ENCODE measurements around the gene TFEB.

TFEB gene

GRCh38 chr6:41679696-41680095, 55.7 kb downstream of the TFEB start:
- DNase-seq (ENCODE audit: low read depth, low spot score): no peak
- TF ChIP-seq, protein P1, sequence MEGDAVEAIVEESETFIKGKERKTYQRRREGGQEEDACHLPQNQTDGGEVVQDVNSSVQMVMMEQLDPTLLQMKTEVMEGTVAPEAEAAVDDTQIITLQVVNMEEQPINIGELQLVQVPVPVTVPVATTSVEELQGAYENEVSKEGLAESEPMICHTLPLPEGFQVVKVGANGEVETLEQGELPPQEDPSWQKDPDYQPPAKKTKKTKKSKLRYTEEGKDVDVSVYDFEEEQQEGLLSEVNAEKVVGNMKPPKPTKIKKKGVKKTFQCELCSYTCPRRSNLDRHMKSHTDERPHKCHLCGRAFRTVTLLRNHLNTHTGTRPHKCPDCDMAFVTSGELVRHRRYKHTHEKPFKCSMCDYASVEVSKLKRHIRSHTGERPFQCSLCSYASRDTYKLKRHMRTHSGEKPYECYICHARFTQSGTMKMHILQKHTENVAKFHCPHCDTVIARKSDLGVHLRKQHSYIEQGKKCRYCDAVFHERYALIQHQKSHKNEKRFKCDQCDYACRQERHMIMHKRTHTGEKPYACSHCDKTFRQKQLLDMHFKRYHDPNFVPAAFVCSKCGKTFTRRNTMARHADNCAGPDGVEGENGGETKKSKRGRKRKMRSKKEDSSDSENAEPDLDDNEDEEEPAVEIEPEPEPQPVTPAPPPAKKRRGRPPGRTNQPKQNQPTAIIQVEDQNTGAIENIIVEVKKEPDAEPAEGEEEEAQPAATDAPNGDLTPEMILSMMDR (IDR thresholded peaks at IDR 0.05; ENCODE audit: low read depth, low read length): no peak
- H3K4me3 ChIP-seq (ENCODE audit: low read depth, low read length): no peak overlapping the region
- in situ Hi-C loops (cut with HindIII; ENCODE audit: low sequenced_read_pairs): no loop called here

DNA sequence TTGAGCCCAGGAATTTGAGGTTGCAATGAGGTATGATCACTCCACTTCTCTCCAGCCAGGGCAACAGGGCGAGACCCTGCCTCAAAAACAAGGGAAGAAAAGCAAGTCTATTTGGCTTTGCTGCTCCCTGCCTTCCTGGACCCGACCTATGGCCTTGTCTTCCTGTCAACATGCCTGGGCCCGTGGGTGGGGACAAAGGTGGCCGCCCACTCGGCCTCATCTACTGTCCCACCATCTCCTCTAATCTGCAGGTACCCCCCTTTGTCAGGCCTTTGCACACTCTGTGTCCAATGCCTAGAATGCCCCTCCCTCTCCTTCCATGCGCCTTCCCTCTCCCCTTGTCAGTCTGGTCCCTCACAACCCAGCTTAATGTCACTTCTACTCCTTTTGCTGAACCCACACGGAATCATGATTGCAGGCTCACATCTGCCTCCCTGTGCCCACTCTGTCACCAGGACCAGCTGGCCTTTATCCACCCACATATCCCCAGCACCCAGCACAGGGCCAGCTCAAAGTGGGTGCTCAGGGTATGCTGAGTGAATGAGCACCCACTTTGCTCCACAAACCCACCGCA, 56.8 kb downstream of the TFEB start:
- in situ Hi-C loops (cut with HindIII; ENCODE audit: low sequenced_read_pairs): no loop called here
- TF ChIP-seq, protein P1 (IDR thresholded peaks at IDR 0.05; ENCODE audit: low read depth, low read length): no peak
- H3K4me3 ChIP-seq (ENCODE audit: low read depth, low read length): no peak overlapping the region
- no peak for DNase-seq (ENCODE audit: low read depth, low spot score)

DNA sequence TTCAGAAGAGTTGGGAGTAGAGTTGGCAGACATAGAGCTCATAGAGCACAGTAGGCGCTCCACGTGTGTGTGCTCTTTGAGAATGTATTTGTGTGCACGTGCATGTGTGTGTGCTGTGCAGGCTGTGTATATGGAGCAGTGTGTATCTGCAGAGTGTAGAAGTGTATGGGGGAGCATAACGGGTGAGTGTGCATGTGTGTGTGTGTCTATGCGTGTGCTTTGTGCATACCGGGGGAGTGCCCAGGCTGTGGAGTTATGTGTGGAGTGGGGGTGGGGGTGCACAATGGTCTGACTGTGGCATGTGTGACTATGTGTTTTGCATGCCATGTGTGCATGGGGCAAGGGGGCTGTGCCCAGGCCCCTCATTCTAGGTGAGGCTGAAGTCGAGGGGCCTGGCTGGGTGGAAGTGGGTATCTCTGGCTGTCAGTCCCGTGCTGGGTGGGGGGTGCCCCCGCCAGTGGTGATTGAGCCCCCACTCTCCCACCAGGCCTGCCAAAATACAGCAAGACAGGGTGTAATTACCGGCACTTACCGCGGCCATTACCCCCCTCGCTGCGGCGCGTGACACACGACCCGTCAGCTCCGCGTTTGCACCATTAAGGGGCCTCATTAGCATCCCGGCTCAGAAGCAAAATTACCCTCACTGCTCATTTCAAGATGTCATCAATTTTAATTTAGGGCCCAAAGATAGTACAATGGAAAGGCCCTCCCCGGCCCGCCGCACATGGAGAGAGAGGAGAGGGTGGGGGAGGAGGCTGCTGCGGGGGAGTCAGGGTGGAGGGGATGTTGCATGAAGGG, 58.1 kb downstream of the TFEB start:
- DNase-seq (ENCODE audit: low read depth, low spot score): no peak
- no peak overlapping the region for H3K4me3 ChIP-seq (ENCODE audit: low read depth, low read length)
- TF ChIP-seq, protein P1 (IDR thresholded peaks at IDR 0.05; ENCODE audit: low read depth, low read length): no peak
- in situ Hi-C loops (cut with HindIII; ENCODE audit: low sequenced_read_pairs): no loop called here

DNA sequence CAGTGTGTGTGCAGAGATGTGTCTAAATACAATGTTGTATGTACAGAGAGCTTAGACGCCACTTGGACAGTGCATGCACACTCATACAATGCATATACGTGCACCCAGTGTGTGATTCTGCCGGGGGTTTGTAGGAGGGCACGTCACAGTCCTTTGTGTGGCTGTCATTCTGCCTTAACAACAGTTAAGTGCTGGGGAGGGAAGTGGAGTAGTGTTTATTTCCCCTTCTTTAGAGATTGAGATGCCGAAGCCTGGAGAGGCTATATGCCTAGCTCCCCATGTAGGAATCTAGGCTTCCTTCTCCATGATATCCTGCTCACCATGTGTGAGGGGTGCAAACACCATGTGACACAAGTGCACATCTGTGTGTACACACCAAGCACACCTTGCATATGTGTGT, 59.0 kb downstream of the TFEB start:
- in situ Hi-C loops (cut with HindIII; ENCODE audit: low sequenced_read_pairs): no loop called here
- no peak overlapping the region for H3K4me3 ChIP-seq (ENCODE audit: low read depth, low read length)
- no peak for DNase-seq (ENCODE audit: low read depth, low spot score)
- TF ChIP-seq, protein P1 (IDR thresholded peaks at IDR 0.05; ENCODE audit: low read depth, low read length): no peak

DNA sequence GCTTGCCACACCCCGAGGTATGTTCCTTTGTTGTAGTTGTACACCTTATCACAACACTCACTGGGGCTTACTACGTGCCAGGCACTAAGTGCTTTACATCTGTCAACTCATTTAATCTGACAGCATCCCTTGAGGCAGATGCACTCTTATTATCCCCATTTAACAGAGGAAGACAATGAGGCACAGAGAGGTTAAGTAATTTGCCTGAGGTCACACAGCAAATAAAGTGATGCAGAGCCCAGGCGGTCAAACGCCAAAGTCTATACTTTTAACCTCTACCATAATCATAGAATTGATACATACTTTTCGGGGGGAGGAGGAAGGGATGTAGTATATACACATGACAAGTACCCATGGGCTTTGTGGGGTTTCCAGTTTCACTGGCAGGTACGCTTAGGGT, 59.4 kb downstream of the TFEB start:
- TF ChIP-seq, protein P1 (IDR thresholded peaks at IDR 0.05; ENCODE audit: low read depth, low read length): no peak
- no peak overlapping the region for H3K4me3 ChIP-seq (ENCODE audit: low read depth, low read length)
- DNase-seq (ENCODE audit: low read depth, low spot score): no peak
- in situ Hi-C loops (cut with HindIII; ENCODE audit: low sequenced_read_pairs): no loop called here

DNA sequence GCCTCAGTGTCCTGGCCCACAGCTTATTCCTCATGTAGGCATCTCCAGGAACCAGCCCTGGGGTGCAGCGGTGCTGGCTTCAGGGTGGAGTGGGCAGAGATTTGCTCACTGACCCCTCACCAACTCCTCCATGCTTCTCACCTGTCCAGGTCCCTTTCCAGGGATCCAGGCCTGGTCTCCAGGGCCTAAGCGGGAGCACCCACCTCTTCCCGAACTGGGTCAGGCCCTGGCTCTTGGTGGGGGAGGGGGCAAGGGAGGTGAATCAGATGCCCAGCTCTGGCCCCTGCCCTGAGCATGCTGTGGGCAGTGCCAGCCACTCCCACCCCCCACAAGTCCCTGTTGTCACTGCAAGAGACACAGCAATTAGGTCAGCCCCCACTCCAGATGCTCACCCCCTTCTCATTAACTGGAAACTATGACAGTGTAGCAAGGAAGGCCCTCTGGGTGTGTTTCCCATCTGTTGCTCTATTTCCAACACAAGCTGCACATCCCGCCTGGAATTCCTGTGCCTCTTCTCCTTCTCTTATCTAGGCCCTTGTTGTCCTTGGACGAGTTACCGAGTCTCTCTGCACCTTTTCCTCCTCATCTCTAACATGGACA, 60.1 kb downstream of the TFEB start:
- H3K4me3 ChIP-seq (ENCODE audit: low read depth, low read length): no peak overlapping the region
- TF ChIP-seq, protein P1 (IDR thresholded peaks at IDR 0.05; ENCODE audit: low read depth, low read length): no peak
- DNase-seq (ENCODE audit: low read depth, low spot score): no peak
- in situ Hi-C loops (cut with HindIII; ENCODE audit: low sequenced_read_pairs): no loop called here

All from astrocyte of the spinal cord (primary cell).